ENCODE results near the gene GATC. TPM values are rescaled to one million over a fixed set of nuclear protein-coding genes. Genes with fewer than 3 reads are reported as not detected.

The GATC gene
- total and polyA plus RNA-seq, 10 of the 15 experiments (the other 5 are each of a cell fraction or from before 2014, with no cell fraction given) = 5.1 to 40.3 (median 22.9) TPM

DNA sequence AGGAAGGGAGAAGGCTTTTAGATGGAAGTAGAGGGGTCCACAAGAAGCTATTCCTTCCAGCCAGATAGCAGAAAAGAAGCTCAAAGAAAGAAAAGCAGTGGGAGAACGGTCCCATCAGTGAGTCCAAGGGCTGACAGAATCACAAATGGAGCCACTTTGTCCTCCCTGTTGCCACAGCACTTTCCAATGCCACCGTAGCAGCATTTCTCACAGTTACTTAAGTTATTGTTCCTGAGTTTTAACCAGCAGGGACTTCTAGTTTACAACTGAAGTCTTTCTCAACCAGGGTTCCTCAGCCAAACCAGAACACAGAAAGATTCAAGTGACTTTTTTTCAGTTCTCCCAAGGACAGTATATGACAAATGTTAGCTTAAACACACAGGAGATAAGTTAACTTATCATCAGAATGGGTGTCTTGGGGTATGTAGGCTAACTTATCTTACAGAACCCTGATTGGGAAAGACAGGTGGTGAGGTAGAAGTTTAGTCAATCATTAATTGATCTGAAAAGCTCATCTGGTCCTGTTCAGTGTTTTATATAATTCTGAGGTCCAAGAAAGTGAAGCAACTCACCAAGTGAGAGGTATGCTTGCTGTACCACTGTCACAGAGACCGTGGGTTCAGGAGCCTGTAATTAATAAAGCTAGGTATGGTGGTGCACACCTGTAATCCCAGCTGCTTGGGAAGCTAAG lies 7.0 kb downstream of the GATC start (continued):
- TF ChIP-seq, protein P1, sequence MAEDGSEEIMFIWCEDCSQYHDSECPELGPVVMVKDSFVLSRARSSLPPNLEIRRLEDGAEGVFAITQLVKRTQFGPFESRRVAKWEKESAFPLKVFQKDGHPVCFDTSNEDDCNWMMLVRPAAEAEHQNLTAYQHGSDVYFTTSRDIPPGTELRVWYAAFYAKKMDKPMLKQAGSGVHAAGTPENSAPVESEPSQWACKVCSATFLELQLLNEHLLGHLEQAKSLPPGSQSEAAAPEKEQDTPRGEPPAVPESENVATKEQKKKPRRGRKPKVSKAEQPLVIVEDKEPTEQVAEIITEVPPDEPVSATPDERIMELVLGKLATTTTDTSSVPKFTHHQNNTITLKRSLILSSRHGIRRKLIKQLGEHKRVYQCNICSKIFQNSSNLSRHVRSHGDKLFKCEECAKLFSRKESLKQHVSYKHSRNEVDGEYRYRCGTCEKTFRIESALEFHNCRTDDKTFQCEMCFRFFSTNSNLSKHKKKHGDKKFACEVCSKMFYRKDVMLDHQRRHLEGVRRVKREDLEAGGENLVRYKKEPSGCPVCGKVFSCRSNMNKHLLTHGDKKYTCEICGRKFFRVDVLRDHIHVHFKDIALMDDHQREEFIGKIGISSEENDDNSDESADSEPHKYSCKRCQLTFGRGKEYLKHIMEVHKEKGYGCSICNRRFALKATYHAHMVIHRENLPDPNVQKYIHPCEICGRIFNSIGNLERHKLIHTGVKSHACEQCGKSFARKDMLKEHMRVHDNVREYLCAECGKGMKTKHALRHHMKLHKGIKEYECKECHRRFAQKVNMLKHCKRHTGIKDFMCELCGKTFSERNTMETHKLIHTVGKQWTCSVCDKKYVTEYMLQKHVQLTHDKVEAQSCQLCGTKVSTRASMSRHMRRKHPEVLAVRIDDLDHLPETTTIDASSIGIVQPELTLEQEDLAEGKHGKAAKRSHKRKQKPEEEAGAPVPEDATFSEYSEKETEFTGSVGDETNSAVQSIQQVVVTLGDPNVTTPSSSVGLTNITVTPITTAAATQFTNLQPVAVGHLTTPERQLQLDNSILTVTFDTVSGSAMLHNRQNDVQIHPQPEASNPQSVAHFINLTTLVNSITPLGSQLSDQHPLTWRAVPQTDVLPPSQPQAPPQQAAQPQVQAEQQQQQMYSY (CRISPR knock-in tag; IDR thresholded peaks at IDR 0.05) = no peak
- TF ChIP-seq, protein P2, sequence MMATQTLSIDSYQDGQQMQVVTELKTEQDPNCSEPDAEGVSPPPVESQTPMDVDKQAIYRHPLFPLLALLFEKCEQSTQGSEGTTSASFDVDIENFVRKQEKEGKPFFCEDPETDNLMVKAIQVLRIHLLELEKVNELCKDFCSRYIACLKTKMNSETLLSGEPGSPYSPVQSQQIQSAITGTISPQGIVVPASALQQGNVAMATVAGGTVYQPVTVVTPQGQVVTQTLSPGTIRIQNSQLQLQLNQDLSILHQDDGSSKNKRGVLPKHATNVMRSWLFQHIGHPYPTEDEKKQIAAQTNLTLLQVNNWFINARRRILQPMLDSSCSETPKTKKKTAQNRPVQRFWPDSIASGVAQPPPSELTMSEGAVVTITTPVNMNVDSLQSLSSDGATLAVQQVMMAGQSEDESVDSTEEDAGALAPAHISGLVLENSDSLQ (IDR thresholded peaks at IDR 0.05) = no peak
- TF ChIP-seq, protein P3, sequence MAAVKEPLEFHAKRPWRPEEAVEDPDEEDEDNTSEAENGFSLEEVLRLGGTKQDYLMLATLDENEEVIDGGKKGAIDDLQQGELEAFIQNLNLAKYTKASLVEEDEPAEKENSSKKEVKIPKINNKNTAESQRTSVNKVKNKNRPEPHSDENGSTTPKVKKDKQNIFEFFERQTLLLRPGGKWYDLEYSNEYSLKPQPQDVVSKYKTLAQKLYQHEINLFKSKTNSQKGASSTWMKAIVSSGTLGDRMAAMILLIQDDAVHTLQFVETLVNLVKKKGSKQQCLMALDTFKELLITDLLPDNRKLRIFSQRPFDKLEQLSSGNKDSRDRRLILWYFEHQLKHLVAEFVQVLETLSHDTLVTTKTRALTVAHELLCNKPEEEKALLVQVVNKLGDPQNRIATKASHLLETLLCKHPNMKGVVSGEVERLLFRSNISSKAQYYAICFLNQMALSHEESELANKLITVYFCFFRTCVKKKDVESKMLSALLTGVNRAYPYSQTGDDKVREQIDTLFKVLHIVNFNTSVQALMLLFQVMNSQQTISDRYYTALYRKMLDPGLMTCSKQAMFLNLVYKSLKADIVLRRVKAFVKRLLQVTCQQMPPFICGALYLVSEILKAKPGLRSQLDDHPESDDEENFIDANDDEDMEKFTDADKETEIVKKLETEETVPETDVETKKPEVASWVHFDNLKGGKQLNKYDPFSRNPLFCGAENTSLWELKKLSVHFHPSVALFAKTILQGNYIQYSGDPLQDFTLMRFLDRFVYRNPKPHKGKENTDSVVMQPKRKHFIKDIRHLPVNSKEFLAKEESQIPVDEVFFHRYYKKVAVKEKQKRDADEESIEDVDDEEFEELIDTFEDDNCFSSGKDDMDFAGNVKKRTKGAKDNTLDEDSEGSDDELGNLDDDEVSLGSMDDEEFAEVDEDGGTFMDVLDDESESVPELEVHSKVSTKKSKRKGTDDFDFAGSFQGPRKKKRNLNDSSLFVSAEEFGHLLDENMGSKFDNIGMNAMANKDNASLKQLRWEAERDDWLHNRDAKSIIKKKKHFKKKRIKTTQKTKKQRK (IDR thresholded peaks at IDR 0.05; ENCODE audit: low read depth, low read length) = no peak
- TF ChIP-seq FOXM1 (IDR thresholded peaks at IDR 0.05; ENCODE audit: low read depth, low read length) (no peak), TCF3 (IDR thresholded peaks at IDR 0.05; ENCODE audit: borderline replicate concordance, insufficient read depth, low read depth, low read length) (no peak), NR2C1 (IDR thresholded peaks at IDR 0.05) (no peak), SMAD1 (IDR thresholded peaks at IDR 0.05; ENCODE audit: low read depth, partially characterized antibody) (no peak)

Measured in GM12878 (cell line).